ENCODE data around the gene FGG. TPM values are rescaled to one million over a fixed set of nuclear protein-coding genes. Genes with fewer than 3 reads are reported as not detected.

Gene FGG
- total RNA-seq, 1 experiment from 2014 or later: not detected

- no peak overlapping the region for H3K9ac ChIP-seq (ENCODE audit: extremely low read depth, insufficient read length, low read length)
- H3K56ac ChIP-seq (ENCODE audit: insufficient read length, low read depth, low read length): no peak overlapping the region
- no peak overlapping the region for H3K14ac ChIP-seq (ENCODE audit: insufficient read depth, low read length)
- no peak overlapping the region for H3K23ac ChIP-seq (ENCODE audit: insufficient read length, low read depth, low read length)
- no peaks in the 10 kb centered on the region for H3K36me3 Mint-ChIP-seq (ENCODE audit: insufficient read depth in 1 of 3, low read depth in 3 of 3)
- no peak overlapping the region for H2BK15ac ChIP-seq (ENCODE audit: low read depth, low read length)
- H3K18ac ChIP-seq (ENCODE audit: insufficient read length, low read depth, low read length): no peak overlapping the region
- no peaks in the 10 kb centered on the region for H3K23me2 ChIP-seq (ENCODE audit: insufficient read length, low read depth, low read length, poor library complexity, severe bottlenecking)
- H3K27me3 ChIP-seq (ENCODE audit: insufficient read depth, low read length): no peaks in the 10 kb centered on the region
- H3K9me3 ChIP-seq (ENCODE audit: control insufficient read depth, low read depth, low read length): no peaks in the 10 kb centered on the region
- no peaks in the 10 kb centered on the region for H3K79me1 ChIP-seq (ENCODE audit: insufficient read depth, low read depth, low read length, poor library complexity, severe bottlenecking)
- no peaks in the 10 kb centered on the region for H3K9me3 Mint-ChIP-seq
- no peak overlapping the region for H2BK5ac ChIP-seq (ENCODE audit: insufficient read length, low read length)
- H2BK12ac ChIP-seq (ENCODE audit: insufficient read length, low read depth, low read length): no peak overlapping the region
- no peak overlapping the region for H2BK120ac ChIP-seq (ENCODE audit: low read depth, low read length, poor library complexity, severe bottlenecking)
- no peak for DNase-seq
- WGBS (ENCODE audit: extremely low coverage, insufficient read length, low lambda C conversion rate): no CpG with 5 or more reads among the region's 5 CpGs
- H3K4me2 ChIP-seq (ENCODE audit: insufficient read depth, insufficient read length, low read length): no peak overlapping the region
- H3K4me3 Mint-ChIP-seq: no peak overlapping the region
- H3T11ph ChIP-seq (ENCODE audit: low read length): no peak overlapping the region
- no peak overlapping the region for H2BK20ac ChIP-seq (ENCODE audit: low read depth, low read length, poor library complexity, severe bottlenecking)
- H2AFZ ChIP-seq (ENCODE audit: low read length): peak overlapping the region; percentile 73
- H4K20me1 ChIP-seq (ENCODE audit: control insufficient read depth, insufficient read depth, insufficient read length): no peaks in the 10 kb centered on the region
- no peaks in the 10 kb centered on the region for H3K27me3 Mint-ChIP-seq (ENCODE audit: low read depth)
- no peak overlapping the region for H3K27ac ChIP-seq (ENCODE audit: insufficient read length, low read depth, low read length)
- no peak overlapping the region for H3K4ac ChIP-seq (ENCODE audit: low read depth, low read length)
- no peak for TF ChIP-seq CTCF (conservative IDR thresholded peaks at IDR 0.05)
- H3K4me1 ChIP-seq (ENCODE audit: insufficient read depth, low read length): no peaks in the 10 kb centered on the region
- no peak overlapping the region for H2AK5ac ChIP-seq (ENCODE audit: insufficient read length, low read length)
- H3K4me1 Mint-ChIP-seq: peaks cover 0 to 4% of the 10 kb centered on the region in 2 experiments; a peak in 2 of 4 replicates
- H4K5ac ChIP-seq (ENCODE audit: insufficient read length, low read depth, low read length): no peak overlapping the region
- no peak overlapping the region for H4K91ac ChIP-seq (ENCODE audit: insufficient read length, low read depth, low read length)
- H3K27ac Mint-ChIP-seq: no peak overlapping the region; a peak in 1 of 7 replicates
- H4K8ac ChIP-seq (replicated peaks; ENCODE audit: insufficient read length, low read depth, low read length): no peak overlapping the region
- no peaks in the 10 kb centered on the region for H3K79me2 ChIP-seq (ENCODE audit: insufficient read depth, low read length)
These were observed 45.7 kb downstream of the FGG start for GRCh38 chr4:154566639-154567204.

Data from H9 (cell line).